H4 (cell line): ENCODE results near the gene CFAP97D2. TPM values are rescaled to one million over a fixed set of nuclear protein-coding genes. Genes with fewer than 3 reads are reported as not detected.

Experiments used
- DNase-seq: peaks from one replicate; pipeline ENCODE4 v3.0.0-alpha.2; 2015; ENCODE audit warnings: low spot score
- total RNA-seq: library from RNA; depleted of rRNA; stranded (reverse); fragments of >200 nt; shearing (Covaris generic); gene quantifications from 2 replicates; pipeline ENCODE4 v1.2.3, GENCODE V29; 2014

CFAP97D2 gene
- total RNA-seq, 1 experiment from 2014 or later: not detected

GRCh38 chr13:114199954-114200353, 20.9 kb downstream of the CFAP97D2 start:
- no peak for DNase-seq

- no peak for DNase-seq
Measured at GRCh38 chr13:114200399-114200911, 21.4 kb downstream of the CFAP97D2 start.

- DNase-seq: no peak
Measured at GRCh38 chr13:114202581-114202980, 23.5 kb downstream of the CFAP97D2 start.

DNA sequence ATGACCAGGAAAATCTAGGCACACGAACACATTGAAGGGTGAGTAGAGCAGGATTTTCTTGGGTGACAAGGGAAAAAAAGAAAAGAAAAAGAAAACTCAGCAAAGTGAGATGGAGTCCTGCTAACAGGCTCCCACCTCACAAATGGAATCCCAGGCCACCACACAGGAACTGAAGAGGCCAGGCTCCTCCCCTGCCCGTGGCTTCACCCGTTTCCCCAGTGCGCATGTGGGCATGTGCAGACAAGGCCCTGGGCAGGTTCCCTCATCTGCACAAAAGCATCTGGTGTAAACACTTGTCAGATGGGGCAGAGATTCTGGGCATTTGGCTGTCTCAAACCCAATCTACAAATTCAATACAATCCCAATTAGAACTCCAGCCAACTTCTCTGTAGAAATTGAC, 24.5 kb downstream of the CFAP97D2 start:
- DNase-seq: no peak

- DNase-seq: no peak
Measured at GRCh38 chr13:114204894-114205293, 25.8 kb downstream of the CFAP97D2 start.

- no peak for DNase-seq
Measured at GRCh38 chr13:114208134-114208533, 29.1 kb downstream of the CFAP97D2 start.

- DNase-seq: no peak
Measured at GRCh38 chr13:114211446-114212157, 32.5 kb downstream of the CFAP97D2 start.

DNA sequence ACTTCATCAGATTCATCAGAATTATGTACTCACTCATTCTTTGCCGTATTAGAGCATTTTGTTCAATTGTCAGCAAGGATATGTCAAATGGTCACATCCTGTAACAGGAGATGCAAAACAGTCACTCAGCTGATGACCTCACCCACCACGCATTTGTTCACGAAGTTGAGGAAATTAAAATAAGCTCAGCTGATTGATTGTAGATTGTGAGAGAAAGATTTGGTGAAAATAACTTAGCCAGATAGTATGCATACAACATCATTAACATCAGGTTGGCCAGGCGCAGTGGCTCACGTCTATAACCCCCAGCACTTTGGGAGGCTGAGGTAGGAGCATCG, 33.1 kb downstream of the CFAP97D2 start:
- DNase-seq: no peak

DNA sequence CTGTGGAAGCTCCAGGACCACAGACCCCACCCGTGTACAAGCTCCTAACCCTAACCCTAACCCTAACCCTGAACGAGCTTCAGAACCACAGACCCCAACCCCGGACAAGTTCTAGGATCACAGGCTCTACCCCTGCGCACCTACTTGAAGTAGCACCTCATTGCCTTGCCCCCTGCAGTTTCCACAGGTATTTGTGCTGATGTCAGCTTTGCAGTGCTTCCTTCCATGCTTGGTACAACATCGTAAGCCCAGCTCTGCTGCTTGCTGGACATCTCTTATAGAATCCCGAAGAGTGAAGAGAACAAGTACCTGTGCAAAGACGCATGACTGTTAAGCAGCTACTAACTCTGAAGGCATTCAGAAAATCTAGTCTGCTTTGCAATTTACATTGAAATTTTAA, 34.9 kb downstream of the CFAP97D2 start:
- DNase-seq: no peak

DNA sequence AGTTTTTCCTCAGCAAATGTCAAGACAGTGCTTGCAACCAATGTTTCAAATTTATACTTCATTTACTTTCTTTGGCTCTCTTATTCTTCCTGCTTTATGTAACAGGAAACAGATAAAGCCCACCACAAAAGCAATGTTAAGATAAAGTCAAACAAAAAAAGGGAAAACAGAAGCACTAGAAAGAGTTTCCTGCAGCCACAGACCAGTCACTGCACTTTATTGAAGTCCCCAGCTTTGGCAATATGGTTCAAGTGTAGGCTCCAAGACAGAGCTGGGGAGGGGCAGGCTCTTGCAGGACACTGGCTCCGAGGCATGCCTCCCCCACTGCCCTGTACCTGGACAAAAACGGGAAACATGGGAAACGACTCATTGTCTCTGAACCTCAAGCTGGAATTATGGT, 40.3 kb downstream of the CFAP97D2 start:
- DNase-seq: no peak

DNA sequence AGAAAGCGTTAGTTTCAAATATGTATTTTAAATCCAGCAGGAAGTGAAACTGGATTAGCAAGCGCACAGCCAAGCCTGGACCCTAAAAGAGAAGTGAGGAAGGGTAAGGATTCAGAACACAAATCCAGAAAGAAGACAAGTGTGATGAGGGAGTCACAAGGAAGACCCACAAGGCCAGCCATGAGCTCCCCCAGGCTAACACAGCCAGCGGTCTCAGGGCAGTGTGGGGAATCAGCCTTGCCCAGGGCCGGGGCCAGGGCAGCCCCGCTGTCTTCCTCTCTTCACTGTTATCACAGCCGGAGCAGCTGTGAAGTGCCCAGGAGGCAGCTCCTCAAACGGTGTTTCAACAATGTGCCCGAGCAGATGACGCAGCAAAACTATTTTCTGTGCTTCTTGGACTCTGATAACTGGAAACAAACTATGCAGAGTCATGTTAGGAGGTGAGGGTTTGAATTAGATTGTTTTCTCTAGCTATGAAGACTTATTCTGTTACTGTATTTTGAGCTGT, 43.5 kb downstream of the CFAP97D2 start:
- peak; percentile 10 for DNase-seq

- DNase-seq: no peak
Measured at GRCh38 chr13:114224201-114224600, 45.1 kb downstream of the CFAP97D2 start.

DNA sequence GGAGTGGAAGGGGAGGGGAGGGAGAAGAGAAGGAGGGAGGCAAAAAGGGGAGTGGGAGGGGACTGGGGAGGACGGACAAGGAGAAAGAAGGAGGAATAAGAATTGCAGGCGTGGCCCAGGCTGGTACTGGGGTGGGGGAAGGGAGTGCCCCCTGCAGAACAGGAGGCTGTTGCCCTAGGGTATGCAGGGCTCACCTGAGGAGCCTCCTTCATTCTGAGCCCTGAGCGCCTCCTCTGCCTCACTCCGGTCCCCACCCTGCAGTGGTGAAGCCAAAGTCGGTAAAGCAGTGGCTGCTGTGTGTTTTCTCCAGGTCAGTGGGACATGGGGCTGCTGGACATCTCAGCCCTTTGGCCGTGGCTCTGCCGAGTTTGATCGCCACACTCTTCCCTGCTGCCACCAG, 46.6 kb downstream of the CFAP97D2 start:
- DNase-seq: no peak

GRCh38 chr13:114226088-114226487, 47.0 kb downstream of the CFAP97D2 start:
- no peak for DNase-seq

DNA sequence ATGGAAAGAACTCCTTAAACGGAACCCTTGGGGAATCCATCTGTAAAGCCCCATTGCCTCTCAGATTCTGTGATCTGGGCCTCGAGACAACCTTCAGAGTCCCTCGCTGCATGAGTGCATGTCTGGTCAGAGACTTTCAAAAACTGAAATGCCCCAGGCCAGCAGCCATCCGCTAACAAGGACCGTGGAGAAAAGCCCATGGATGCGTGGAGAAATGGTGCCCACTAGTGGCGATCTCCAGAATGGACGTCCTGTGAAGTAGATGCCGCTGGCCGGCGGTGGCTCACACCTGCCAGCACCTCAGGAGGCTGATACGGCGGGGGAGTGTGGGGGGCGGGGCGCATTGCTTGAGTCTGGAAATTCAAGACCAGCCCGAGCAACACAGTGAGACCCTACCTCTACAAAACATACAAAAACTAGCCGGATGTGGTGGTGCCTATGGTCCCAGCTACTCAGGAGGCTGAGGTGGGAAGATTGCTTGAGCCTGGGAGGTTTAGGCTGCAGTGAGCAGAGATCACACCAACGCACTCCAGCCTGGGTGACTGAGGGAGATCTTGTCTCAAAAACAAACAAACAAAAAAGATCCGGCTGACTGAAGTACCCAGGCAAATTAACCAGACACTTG, 47.8 kb downstream of the CFAP97D2 start:
- peak; percentile 55 for DNase-seq

- no peak for DNase-seq
Measured at GRCh38 chr13:114227528-114227927, 48.5 kb downstream of the CFAP97D2 start.

- no peak for DNase-seq
Measured at GRCh38 chr13:114228176-114228575, 49.1 kb downstream of the CFAP97D2 start.

GRCh38 chr13:114229506-114229905, 50.4 kb downstream of the CFAP97D2 start:
- no peak for DNase-seq

- DNase-seq: no peak
Measured at GRCh38 chr13:114230117-114230516, 51.1 kb downstream of the CFAP97D2 start.

- DNase-seq: no peak
Measured at GRCh38 chr13:114230575-114230974, 51.5 kb downstream of the CFAP97D2 start.

DNA sequence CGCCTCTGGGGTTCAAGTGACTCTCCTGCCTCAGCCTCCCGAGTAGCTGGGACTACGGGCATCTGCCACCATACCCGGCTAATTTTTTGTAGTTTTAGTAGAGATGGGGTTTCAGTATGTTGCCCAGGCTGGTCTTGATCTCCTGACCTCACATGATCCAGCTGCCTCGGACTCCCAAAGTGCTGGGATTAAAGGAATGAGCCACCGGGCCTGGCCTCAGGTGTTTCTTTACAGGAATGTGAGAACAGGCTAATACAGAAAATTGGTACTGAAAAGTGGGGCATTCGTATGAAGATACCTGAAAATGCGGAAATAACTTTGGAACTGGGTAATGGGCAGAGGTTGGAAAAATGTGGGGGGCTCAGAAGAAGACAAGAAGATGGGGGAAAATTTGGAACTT, 52.8 kb downstream of the CFAP97D2 start:
- no peak for DNase-seq

DNA sequence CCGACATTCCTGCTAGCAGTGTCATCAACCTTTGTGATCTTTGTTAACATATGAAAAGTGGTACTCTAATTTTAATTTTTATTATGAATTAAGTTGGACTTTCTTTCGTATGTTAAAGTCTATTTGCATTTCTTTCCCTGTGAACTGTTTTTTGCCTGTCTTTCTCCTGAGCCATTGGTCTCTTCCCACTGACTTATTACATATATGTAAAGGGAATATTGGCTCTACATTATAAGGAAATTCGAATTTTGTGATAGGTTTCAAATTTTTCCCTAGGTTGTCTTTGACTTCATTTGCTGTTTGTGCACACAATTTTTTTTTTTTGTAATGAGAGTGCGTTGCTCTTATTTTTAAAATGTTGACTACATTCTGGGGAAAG, 55.2 kb downstream of the CFAP97D2 start:
- DNase-seq: no peak

GRCh38 chr13:114234645-114235421, 55.8 kb downstream of the CFAP97D2 start, which contains the start of gene CDC16:
TSS of gene CDC16 (plus strand) at chr13:114234897. CDS start at chr13:114235085, 188 bp downstream.
- DNase-seq: peak; percentile 82
